ENCODE measurements around the gene GPR63. TPM values are rescaled to one million over a fixed set of nuclear protein-coding genes. Genes with fewer than 3 reads are reported as not detected.

GPR63 gene
- total and polyA plus RNA-seq, 8 donors: 0.42 to 1.4 (median 0.87) TPM

- WGBS, 2 donors: 96 to 100% methylated on average over 1 of the region's 1 CpG
- no peaks in the 10 kb centered on the region for H3K36me3 ChIP-seq
- TF ChIP-seq CTCF (IDR thresholded peaks at IDR 0.05): no peak
- no peak overlapping the region for H3K27ac ChIP-seq
- intact Hi-C loops (cut with DNase I): no loop called here
- ATAC-seq: no peak
- H3K4me3 ChIP-seq: no peak overlapping the region
- no peaks in the 10 kb centered on the region for H3K4me1 ChIP-seq
- no peak for DNase-seq
- H3K27me3 ChIP-seq: no peaks in the 10 kb centered on the region
- no peak for FAIRE-seq
- no peaks in the 10 kb centered on the region for H3K9me3 ChIP-seq
These were observed 10.4 kb downstream of the GPR63 start for GRCh38 chr6:96826865-96827264.

GRCh38 chr6:96823743-96824142 lies 13.5 kb downstream of the GPR63 start:
- intact Hi-C loops (cut with DNase I): no loop called here
- FAIRE-seq (no peak), DNase-seq (no peak), ATAC-seq (no peak)
- no peak overlapping the region for H3K27ac ChIP-seq
- no peaks in the 10 kb centered on the region for H3K9me3 ChIP-seq
- no peaks in the 10 kb centered on the region for H3K4me1 ChIP-seq
- TF ChIP-seq CTCF (IDR thresholded peaks at IDR 0.05): no peak
- WGBS, 2 donors: 70 to 71% methylated on average over 2 of the region's 2 CpGs
- H3K27me3 ChIP-seq: no peaks in the 10 kb centered on the region
- H3K36me3 ChIP-seq: no peaks in the 10 kb centered on the region
- H3K4me3 ChIP-seq: no peak overlapping the region

GRCh38 chr6:96821034-96821433 lies 16.2 kb downstream of the GPR63 start:
- H3K27ac ChIP-seq: no peak overlapping the region
- no peak overlapping the region for H3K4me3 ChIP-seq
- TF ChIP-seq CTCF (IDR thresholded peaks at IDR 0.05): no peak
- intact Hi-C loops (cut with DNase I): no loop called here
- no peaks in the 10 kb centered on the region for H3K36me3 ChIP-seq
- no peaks in the 10 kb centered on the region for H3K9me3 ChIP-seq
- 91 to 93% methylated on average over 4 of the region's 4 CpGs for WGBS, 2 donors
- no peaks in the 10 kb centered on the region for H3K27me3 ChIP-seq
- FAIRE-seq (no peak), ATAC-seq (no peak), DNase-seq (no peak)
- no peaks in the 10 kb centered on the region for H3K4me1 ChIP-seq

- Histone ChIP-seq H3K27me3 (no peaks in the 10 kb centered on the region), H3K27ac (no peak overlapping the region), H3K4me1 (no peaks in the 10 kb centered on the region), H3K36me3 (no peaks in the 10 kb centered on the region), H3K4me3 (no peak overlapping the region), H3K9me3 (no peaks in the 10 kb centered on the region)
- no peak for DNase-seq
- 72% methylated on average over 5 of the region's 5 CpGs for WGBS, 2 donors
- TF ChIP-seq CTCF (IDR thresholded peaks at IDR 0.05): no peak
- FAIRE-seq: no peak
- intact Hi-C loops (cut with DNase I): no loop called here
- no peak for ATAC-seq
These were observed 20.9 kb downstream of the GPR63 start for GRCh38 chr6:96816301-96816817.

GRCh38 chr6:96814625-96815024 lies 22.7 kb downstream of the GPR63 start:
- DNase-seq: no peak
- Histone ChIP-seq H3K4me1 (no peaks in the 10 kb centered on the region), H3K27ac (no peak overlapping the region), H3K27me3 (no peaks in the 10 kb centered on the region), H3K9me3 (no peaks in the 10 kb centered on the region), H3K4me3 (no peak overlapping the region), H3K36me3 (no peaks in the 10 kb centered on the region)
- no peak for ATAC-seq
- no peak for FAIRE-seq
- no peak for TF ChIP-seq CTCF (IDR thresholded peaks at IDR 0.05)
- intact Hi-C loops (cut with DNase I): no loop called here
- WGBS, 2 donors: 92 to 94% methylated on average over 1 of the region's 1 CpG
